ENCODE measurements around the gene MSH2. TPM values are rescaled to one million over a fixed set of nuclear protein-coding genes. Genes with fewer than 3 reads are reported as not detected.

MSH2 gene
- total RNA-seq, 1 donor, result 33.4 TPM

- H3K4me3 ChIP-seq (ENCODE audit: low read depth, low read length), result no peak overlapping the region
- no peak for TF ChIP-seq CTCF (IDR thresholded peaks at IDR 0.05; ENCODE audit: insufficient read depth, low read length)
- DNase-seq (ENCODE audit: low read depth), result no peak
Measured at GRCh38 chr2:47486841-47487497, 84.0 kb downstream of the MSH2 start.

GRCh38 chr2:47487498-47487875 is 84.5 kb downstream of the MSH2 start:
- no peak for DNase-seq (ENCODE audit: low read depth)
- no peak overlapping the region for H3K4me3 ChIP-seq (ENCODE audit: low read depth, low read length)
- no peak for TF ChIP-seq CTCF (IDR thresholded peaks at IDR 0.05; ENCODE audit: insufficient read depth, low read length)

GRCh38 chr2:47488870-47489584 is 86.1 kb downstream of the MSH2 start:
- peak; percentile 88 for DNase-seq (ENCODE audit: low read depth)
- TF ChIP-seq CTCF (IDR thresholded peaks at IDR 0.05; ENCODE audit: insufficient read depth, low read length), result no peak
- H3K4me3 ChIP-seq (ENCODE audit: low read depth, low read length), result no peak overlapping the region

- TF ChIP-seq CTCF (IDR thresholded peaks at IDR 0.05; ENCODE audit: insufficient read depth, low read length), result no peak
- DNase-seq (ENCODE audit: low read depth), result no peak
- H3K4me3 ChIP-seq (ENCODE audit: low read depth, low read length), result no peak overlapping the region
Measured at GRCh38 chr2:47490406-47490805, 87.5 kb downstream of the MSH2 start.

- H3K4me3 ChIP-seq (ENCODE audit: low read depth, low read length), result no peak overlapping the region
- no peak for TF ChIP-seq CTCF (IDR thresholded peaks at IDR 0.05; ENCODE audit: insufficient read depth, low read length)
- DNase-seq (ENCODE audit: low read depth), result no peak
Measured at GRCh38 chr2:47493317-47494035, 90.5 kb downstream of the MSH2 start.

GRCh38 chr2:47494267-47495130 is 91.5 kb downstream of the MSH2 start:
- no peak overlapping the region for H3K4me3 ChIP-seq (ENCODE audit: low read depth, low read length)
- DNase-seq (ENCODE audit: low read depth), result no peak
- no peak for TF ChIP-seq CTCF (IDR thresholded peaks at IDR 0.05; ENCODE audit: insufficient read depth, low read length)
